ENCODE measurements around the gene KHDRBS2.

GRCh38 chr6:61940919-61941318 lies 345.1 kb downstream of the KHDRBS2 start:
- TF ChIP-seq CTCF (IDR thresholded peaks at IDR 0.05) = no peak
- no peak for TF ChIP-seq ZNF232 (CRISPR knock-in tag; IDR thresholded peaks at IDR 0.05)
- TF ChIP-seq RELA (CRISPR knock-in tag; IDR thresholded peaks at IDR 0.05; ENCODE audit: borderline replicate concordance) = no peak
- TF ChIP-seq GABPB1 (CRISPR knock-in tag; IDR thresholded peaks at IDR 0.05) = no peak
- no peak for TF ChIP-seq PREB (CRISPR knock-in tag; IDR thresholded peaks at IDR 0.05; ENCODE audit: borderline replicate concordance)
- no peak for TF ChIP-seq TEAD4 (CRISPR knock-in tag; IDR thresholded peaks at IDR 0.05)
- TF ChIP-seq HMGXB4 (CRISPR knock-in tag; IDR thresholded peaks at IDR 0.05) = no peak
- TF ChIP-seq SP1 (CRISPR knock-in tag; conservative IDR thresholded peaks at IDR 0.05) = no peak
- TF ChIP-seq ZNF121 (CRISPR knock-in tag; IDR thresholded peaks at IDR 0.05) = no peak
- TF ChIP-seq, protein P1, sequence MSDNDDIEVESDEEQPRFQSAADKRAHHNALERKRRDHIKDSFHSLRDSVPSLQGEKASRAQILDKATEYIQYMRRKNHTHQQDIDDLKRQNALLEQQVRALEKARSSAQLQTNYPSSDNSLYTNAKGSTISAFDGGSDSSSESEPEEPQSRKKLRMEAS (CRISPR knock-in tag; IDR thresholded peaks at IDR 0.05) = no peak
- TF ChIP-seq ERG (CRISPR knock-in tag; IDR thresholded peaks at IDR 0.05) = no peak
